GM18867 (cell line): ENCODE measurements around the gene CREB5.

ENCODE experiments used
- ATAC-seq: cut with Tn5 transposase; IDR thresholded peaks from one replicate; pipeline ENCODE4 v1.9.1; 2021; ENCODE audit warnings: mild to moderate bottlenecking, moderate library complexity; ENCODE audit not compliant: unreplicated experiment

Gene CREB5

GRCh38 chr7:28700790-28701203 lies 288.5 kb downstream of the CREB5 start:
- no peak for ATAC-seq

- no peak for ATAC-seq
Observed at GRCh38 chr7:28701731-28702130, 289.4 kb downstream of the CREB5 start.

GRCh38 chr7:28702171-28702570 lies 289.9 kb downstream of the CREB5 start:
- ATAC-seq = no peak

- no peak for ATAC-seq
Observed at GRCh38 chr7:28703037-28703765, 290.9 kb downstream of the CREB5 start.

DNA sequence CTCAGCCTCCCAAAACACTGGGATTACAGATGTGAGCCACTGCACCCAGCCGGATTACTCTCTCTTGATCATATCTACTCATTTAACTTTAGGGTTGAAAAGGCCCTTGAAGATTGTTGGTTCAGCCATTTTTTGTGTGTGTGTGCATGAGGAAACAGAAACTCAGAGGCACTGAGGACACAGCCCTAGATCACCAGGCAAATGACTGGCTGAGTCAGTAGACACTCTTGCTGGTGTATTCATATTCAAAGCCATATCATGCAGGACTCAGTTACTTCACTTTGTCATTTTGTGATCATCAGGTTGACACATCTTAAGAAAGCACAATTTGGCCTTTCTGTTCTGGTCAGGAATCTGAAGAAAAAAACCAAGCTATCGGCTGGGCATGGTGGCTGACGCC lies 292.4 kb downstream of the CREB5 start:
- no peak for ATAC-seq

DNA sequence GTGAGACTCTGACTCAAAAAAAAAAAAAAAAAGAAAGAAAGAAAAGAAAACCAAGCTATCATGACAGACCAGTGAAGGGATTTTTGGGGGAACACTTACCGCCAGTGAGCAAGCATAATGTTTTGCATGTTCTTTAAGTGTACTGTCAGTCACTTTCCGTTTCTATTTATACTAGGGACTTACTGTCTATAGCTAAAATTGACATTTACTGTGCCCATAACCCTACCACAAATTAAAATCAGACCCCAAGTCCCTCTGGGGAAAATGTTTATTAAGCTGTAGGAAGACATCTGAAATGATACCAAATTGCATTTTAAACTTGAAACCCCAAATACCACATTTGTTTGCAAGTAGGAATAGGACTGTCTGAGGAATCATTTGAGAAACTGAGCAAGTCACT lies 293.0 kb downstream of the CREB5 start:
- ATAC-seq = peak; percentile 98

DNA sequence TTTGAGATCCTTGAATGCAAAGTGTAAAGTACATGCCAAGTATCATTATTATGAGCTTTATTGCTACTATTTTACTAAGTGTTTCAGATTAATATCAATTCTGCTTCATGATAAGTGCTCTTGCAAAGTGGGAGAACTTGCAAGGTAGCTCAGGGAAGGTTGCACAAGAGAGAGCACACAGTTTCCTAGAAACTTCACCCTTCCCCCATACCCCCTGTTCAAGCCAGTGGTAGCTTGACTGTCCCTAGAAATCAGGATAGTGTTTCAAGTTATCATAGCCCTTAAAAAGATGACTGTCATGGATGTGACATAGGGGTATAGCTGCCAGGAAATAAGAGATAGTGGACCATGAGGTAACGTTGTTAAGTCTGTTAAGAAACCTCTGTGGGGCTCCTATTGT lies 294.3 kb downstream of the CREB5 start:
- ATAC-seq = no peak

GRCh38 chr7:28707291-28707690 lies 295.0 kb downstream of the CREB5 start:
- ATAC-seq = no peak

DNA sequence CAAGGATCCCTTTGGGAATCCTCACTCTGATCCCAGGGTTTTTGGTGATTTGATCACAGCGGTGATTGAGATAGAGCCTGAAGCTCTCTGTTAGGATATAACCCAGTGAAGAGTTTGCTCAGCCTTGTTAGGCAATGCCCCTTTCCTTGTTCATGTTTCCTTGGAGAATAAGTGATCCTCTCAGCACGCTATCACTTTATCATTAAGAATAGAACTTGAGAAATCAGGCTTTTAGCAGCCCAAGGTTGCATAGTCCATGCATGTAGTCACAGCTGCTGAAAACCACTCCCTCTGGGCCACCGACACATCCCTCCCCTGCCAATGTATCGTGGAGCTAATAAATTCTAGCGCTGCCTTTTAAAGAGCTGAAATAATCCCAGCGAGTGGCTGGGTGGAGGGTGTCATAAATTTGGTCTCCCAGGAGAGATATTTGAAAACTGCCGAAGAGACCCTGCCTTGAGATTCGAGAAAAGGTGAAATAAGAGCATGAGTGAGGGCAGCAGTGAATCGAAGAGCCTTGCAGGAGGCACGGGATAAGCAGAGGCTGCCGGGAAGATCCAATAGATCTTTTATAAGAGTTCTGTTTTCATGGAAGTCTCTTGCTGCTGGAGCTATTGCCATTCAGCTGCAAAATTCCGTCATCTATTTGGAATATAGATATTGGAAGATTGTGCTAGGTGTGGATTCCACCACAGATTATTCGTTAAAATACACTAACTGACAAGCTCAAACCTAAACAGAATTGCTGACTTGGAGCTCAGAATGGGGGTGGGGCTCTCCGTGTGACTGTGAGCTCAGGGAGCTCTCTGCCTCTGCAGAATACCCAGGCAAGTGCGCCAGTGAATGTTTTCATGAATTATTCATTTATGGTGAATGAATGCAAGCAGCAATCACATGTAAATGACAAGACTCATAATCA lies 296.0 kb downstream of the CREB5 start:
- no peak for ATAC-seq

- no peak for ATAC-seq
Observed at GRCh38 chr7:28709748-28710147, 297.4 kb downstream of the CREB5 start.

DNA sequence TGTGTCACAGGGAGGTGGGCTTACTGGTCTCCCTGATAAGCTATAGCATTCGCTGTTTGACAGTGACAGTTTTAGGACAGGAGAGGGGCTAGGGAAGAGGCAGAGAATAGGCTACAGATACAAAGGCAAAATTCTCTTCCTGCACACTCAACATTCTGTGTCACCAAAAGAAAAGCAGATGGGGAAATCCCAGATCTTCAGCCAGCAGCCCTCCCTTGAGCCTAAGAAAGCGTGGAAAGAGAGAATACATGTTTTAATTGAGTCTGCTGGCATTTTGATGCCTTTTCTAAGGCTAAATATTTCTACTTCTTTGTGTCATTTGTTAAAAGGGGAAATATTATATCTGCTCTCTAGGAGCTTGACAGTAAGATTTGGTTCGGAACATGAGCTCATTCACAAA lies 298.8 kb downstream of the CREB5 start:
- ATAC-seq = no peak

GRCh38 chr7:28714459-28715120 lies 302.3 kb downstream of the CREB5 start:
- no peak for ATAC-seq

DNA sequence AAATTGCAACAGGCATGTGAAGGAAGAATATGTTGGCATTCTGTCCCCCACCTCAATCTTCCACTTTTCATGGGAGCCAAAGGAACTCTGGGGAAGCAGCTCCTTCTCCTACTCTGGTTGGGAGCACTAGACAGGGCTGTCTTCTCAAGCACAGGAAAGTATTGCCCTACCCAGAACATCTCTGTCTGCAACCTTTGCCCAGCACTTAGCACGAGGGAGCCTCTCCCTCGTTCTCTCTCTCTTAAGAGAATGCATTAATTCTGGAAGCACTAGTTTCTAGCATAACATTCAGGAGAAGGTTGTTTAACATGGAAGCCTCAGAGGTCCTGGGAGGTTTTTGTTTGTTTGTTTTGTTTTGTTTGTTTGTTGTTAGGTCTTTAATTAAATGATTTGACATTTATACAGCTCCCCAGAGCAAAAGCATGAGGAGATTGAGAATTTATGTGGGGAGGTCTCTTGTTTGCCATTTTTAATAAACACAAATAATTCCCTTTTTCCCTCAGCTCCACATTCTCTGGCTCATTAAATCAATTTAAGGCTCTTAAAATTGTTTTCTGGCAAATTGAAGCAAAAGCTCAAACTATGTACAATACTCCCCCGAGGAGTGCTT lies 305.2 kb downstream of the CREB5 start:
- ATAC-seq = no peak

- ATAC-seq = no peak
Observed at GRCh38 chr7:28718055-28718481, 305.8 kb downstream of the CREB5 start.

- ATAC-seq = no peak
Observed at GRCh38 chr7:28718545-28718944, 306.2 kb downstream of the CREB5 start.

GRCh38 chr7:28722684-28723083 lies 310.4 kb downstream of the CREB5 start:
- ATAC-seq = no peak

- no peak for ATAC-seq
Observed at GRCh38 chr7:28723336-28723735, 311.0 kb downstream of the CREB5 start.

GRCh38 chr7:28724563-28724962 lies 312.2 kb downstream of the CREB5 start:
- no peak for ATAC-seq

- ATAC-seq = no peak
Observed at GRCh38 chr7:28725045-28725642, 312.8 kb downstream of the CREB5 start.

- ATAC-seq = no peak
Observed at GRCh38 chr7:28725911-28726310, 313.6 kb downstream of the CREB5 start.

GRCh38 chr7:28726555-28726954 lies 314.2 kb downstream of the CREB5 start:
- no peak for ATAC-seq
